Ishikawa (cell line): Measurements from ENCODE around the gene HPRT1.

Experiments
- CEBPB ChIP-seq: IDR thresholded peaks from 2 replicates; pipeline ENCODE4 v1.6.1; 2012
- CREB1 ChIP-seq: IDR thresholded peaks from 2 replicates; pipeline ENCODE4 v1.6.1; 2012; ENCODE audit warnings: low read depth
- EGR1 ChIP-seq: IDR thresholded peaks from 2 replicates; pipeline ENCODE4 v1.6.1; 2012
- EP300 ChIP-seq: IDR thresholded peaks from 2 replicates; pipeline ENCODE4 v1.6.1; 2012; ENCODE audit warnings: borderline replicate concordance
- FOXM1 ChIP-seq: IDR thresholded peaks from 2 replicates; pipeline ENCODE4 v1.6.1; 2012; ENCODE audit warnings: low read depth, borderline replicate concordance
- NFIC ChIP-seq: IDR thresholded peaks from 2 replicates; pipeline ENCODE4 v1.6.1; 2012
- RAD21 ChIP-seq: IDR thresholded peaks from 2 replicates; pipeline ENCODE4 v1.6.1; 2012; ENCODE audit warnings: low read depth
- TAF1 ChIP-seq: IDR thresholded peaks from 2 replicates; pipeline ENCODE4 v1.6.1; 2012; ENCODE audit warnings: low read depth, mild to moderate bottlenecking
- TCF12 ChIP-seq: IDR thresholded peaks from 2 replicates; pipeline ENCODE4 v1.6.1; 2012; ENCODE audit warnings: low read depth
- TEAD4 ChIP-seq: IDR thresholded peaks from 2 replicates; pipeline ENCODE4 v1.6.1; 2012
- YY1 ChIP-seq: IDR thresholded peaks from 2 replicates; pipeline ENCODE4 v1.6.1; 2012; ENCODE audit warnings: low read depth
- ZBTB7A ChIP-seq: IDR thresholded peaks from 2 replicates; pipeline ENCODE4 v1.6.1; 2012; ENCODE audit warnings: low read depth
- TF ChIP-seq, protein P1 (sequence below): IDR thresholded peaks from 2 replicates; pipeline ENCODE4 v1.6.1; 2012
- TF ChIP-seq, protein P2 (sequence below): IDR thresholded peaks from 2 replicates; pipeline ENCODE4 v1.6.1; 2012; ENCODE audit warnings: low read depth, mild to moderate bottlenecking
- TF ChIP-seq, protein P3 (sequence below): IDR thresholded peaks from 2 replicates; pipeline ENCODE4 v1.6.1; 2012

Gene HPRT1

DNA sequence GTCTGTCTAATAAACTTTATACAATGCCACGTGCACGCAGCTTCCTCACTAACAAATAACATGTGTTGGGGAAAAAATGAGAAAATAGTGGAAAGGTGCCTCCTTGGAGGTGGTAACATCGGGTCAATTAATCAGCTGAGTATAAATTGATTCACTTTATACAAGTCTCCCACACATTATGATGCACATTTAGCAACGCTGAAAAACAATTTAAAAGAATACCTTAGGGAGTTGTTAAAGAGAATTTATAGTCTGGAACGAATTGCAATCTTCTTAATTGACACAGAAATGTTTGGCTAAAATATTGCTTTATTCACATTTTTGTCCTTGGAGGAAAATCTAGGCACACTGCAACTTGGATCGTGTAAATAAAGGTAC is 84.2 kb downstream of the HPRT1 start:
- TF ChIP-seq NFIC (no peak), TAF1 (no peak), EGR1 (no peak), CREB1 (no peak), TCF12 (no peak), RAD21 (no peak), ZBTB7A (no peak), EP300 (no peak), TEAD4 (no peak), FOXM1 (no peak), CEBPB (no peak), YY1 (no peak)
- TF ChIP-seq, protein P1, sequence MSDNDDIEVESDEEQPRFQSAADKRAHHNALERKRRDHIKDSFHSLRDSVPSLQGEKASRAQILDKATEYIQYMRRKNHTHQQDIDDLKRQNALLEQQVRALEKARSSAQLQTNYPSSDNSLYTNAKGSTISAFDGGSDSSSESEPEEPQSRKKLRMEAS: no peak
- TF ChIP-seq, protein P2, sequence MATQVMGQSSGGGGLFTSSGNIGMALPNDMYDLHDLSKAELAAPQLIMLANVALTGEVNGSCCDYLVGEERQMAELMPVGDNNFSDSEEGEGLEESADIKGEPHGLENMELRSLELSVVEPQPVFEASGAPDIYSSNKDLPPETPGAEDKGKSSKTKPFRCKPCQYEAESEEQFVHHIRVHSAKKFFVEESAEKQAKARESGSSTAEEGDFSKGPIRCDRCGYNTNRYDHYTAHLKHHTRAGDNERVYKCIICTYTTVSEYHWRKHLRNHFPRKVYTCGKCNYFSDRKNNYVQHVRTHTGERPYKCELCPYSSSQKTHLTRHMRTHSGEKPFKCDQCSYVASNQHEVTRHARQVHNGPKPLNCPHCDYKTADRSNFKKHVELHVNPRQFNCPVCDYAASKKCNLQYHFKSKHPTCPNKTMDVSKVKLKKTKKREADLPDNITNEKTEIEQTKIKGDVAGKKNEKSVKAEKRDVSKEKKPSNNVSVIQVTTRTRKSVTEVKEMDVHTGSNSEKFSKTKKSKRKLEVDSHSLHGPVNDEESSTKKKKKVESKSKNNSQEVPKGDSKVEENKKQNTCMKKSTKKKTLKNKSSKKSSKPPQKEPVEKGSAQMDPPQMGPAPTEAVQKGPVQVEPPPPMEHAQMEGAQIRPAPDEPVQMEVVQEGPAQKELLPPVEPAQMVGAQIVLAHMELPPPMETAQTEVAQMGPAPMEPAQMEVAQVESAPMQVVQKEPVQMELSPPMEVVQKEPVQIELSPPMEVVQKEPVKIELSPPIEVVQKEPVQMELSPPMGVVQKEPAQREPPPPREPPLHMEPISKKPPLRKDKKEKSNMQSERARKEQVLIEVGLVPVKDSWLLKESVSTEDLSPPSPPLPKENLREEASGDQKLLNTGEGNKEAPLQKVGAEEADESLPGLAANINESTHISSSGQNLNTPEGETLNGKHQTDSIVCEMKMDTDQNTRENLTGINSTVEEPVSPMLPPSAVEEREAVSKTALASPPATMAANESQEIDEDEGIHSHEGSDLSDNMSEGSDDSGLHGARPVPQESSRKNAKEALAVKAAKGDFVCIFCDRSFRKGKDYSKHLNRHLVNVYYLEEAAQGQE: no peak
- TF ChIP-seq, protein P3, sequence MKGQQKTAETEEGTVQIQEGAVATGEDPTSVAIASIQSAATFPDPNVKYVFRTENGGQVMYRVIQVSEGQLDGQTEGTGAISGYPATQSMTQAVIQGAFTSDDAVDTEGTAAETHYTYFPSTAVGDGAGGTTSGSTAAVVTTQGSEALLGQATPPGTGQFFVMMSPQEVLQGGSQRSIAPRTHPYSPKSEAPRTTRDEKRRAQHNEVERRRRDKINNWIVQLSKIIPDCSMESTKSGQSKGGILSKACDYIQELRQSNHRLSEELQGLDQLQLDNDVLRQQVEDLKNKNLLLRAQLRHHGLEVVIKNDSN: no peak

DNA sequence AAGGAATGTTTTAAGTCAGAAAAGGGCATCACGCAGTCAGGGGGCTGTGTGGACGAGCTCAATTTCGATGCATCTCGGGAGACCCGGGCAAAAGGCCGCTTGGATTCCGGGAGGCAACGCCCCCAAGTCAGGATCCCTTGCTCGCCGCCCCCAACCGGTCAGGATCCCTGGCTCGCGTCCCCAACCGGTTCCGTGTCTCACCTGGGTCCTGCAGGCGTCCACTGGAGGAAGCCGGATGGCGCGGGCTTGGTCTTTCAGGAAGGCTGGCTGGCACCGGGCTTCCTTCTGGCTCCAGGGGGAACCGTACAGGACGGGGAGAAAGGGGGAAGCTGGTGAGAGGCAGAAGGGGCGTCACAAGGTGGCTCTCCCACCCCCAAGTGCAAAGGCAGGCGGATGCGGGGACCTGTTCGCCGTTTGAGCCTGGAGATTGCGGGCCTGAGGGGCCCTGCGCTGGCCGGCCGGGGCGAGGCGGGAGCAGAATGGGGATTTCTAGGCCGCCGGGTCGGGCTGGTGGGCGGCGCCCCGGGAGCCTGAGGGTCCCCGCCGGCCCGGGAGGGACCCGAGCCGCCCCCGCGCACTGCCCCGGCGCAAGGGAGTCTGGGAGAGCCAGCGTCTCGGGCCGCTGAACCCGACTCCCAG is 84.7 kb downstream of the HPRT1 start:
- TF ChIP-seq YY1: 0 out of 2 replicates have a peak, but pooled peaks have one; percentile 13
- TF ChIP-seq, protein P1: peak; percentile 24; the same call in 1 of the 2 replicates
- TF ChIP-seq ZBTB7A: 0 out of 2 replicates have a peak, but pooled peaks have one; percentile 33
- TF ChIP-seq TAF1: no peak

DNA sequence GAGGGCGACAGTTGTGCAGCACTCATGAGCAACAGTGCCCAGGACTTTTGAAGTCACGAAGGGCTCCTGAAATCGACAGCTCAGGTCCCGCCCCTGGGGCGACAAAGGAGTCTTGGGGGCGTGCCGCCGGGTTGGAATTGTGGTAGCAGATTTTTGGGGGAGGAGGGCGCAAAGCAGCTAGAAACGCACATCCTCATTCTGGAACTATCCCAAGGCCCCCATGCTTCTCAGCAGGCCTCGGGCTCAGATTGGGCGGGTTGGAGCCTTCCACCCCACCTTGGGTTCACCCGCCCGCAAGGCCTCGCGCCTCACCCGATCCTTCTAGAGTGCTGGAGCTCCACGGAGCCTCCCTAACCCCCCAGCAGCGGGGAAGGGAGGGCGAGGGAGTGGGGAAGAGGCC is 85.5 kb downstream of the HPRT1 start:
- TF ChIP-seq ZBTB7A (no peak), TCF12 (no peak), CEBPB (no peak), EGR1 (no peak)

DNA sequence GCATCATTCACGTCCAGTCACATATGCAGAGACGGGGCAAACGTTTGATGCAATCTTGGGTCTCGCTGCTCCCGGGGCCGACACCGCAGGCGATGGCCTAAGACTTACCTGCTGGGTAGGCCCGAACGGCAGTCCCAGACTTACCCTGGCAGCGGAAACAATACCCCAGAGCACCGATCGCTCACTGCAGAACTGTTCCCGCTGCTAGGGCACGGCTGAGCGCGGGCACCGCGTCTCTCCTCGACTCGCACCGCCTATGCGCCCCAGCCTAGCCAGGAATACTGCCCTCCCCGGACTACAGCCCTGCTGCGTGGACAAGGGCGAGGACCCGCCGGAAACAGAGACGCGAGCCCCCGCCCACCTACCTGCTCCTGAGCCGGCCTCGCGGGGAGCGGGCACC is 86.2 kb downstream of the HPRT1 start:
- no peak for TF ChIP-seq CEBPB
- TF ChIP-seq, protein P2: no peak
- TF ChIP-seq TCF12: no peak
- TF ChIP-seq, protein P3: no peak
- no peak for TF ChIP-seq EGR1
- no peak for TF ChIP-seq ZBTB7A
- TF ChIP-seq NFIC: no peak
- TF ChIP-seq RAD21: no peak
- TF ChIP-seq TEAD4: no peak
- TF ChIP-seq EP300: no peak
- TF ChIP-seq YY1: no peak
- no peak for TF ChIP-seq TAF1
- no peak for TF ChIP-seq CREB1
- TF ChIP-seq FOXM1: no peak
- TF ChIP-seq, protein P1: no peak

DNA sequence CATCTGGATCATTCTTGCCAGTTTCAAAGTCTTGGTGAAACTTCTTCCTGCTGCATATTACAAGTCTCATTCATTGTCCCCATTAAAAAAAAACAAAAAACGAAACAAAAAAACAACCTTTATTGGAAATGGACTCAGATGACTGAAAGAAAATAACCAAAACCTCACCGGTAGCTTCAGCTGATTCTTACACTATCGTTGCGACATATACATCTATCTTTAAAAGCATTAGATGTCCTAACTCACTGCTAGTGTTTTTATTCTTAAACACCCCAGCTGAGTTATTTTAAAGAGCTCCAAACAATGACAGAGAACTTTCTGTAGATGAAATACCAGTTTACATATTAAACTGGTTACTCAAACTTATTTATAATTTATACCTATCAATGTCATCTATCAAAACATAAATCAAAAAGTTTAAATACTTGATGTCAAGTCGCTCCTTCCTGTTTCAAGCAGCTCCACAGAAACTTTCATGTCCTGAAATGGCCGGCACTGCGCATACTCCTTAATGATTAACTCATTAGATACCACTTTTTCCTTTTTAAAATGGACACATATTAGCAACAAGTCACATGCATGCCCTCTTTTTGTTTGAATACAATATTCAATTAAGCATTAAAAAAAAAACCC is 87.2 kb downstream of the HPRT1 start:
- no peak for TF ChIP-seq ZBTB7A
- no peak for TF ChIP-seq YY1
- no peak for TF ChIP-seq RAD21
- no peak for TF ChIP-seq CEBPB
- no peak for TF ChIP-seq EGR1
- TF ChIP-seq, protein P3: no peak
- TF ChIP-seq, protein P1: no peak
- no peak for TF ChIP-seq FOXM1
- TF ChIP-seq CREB1: no peak
- no peak for TF ChIP-seq TAF1
- TF ChIP-seq, protein P2: no peak
- TF ChIP-seq EP300: no peak
- TF ChIP-seq NFIC: no peak
- no peak for TF ChIP-seq TCF12
- no peak for TF ChIP-seq TEAD4
